ENCODE results near the gene TMEM125.

DNA sequence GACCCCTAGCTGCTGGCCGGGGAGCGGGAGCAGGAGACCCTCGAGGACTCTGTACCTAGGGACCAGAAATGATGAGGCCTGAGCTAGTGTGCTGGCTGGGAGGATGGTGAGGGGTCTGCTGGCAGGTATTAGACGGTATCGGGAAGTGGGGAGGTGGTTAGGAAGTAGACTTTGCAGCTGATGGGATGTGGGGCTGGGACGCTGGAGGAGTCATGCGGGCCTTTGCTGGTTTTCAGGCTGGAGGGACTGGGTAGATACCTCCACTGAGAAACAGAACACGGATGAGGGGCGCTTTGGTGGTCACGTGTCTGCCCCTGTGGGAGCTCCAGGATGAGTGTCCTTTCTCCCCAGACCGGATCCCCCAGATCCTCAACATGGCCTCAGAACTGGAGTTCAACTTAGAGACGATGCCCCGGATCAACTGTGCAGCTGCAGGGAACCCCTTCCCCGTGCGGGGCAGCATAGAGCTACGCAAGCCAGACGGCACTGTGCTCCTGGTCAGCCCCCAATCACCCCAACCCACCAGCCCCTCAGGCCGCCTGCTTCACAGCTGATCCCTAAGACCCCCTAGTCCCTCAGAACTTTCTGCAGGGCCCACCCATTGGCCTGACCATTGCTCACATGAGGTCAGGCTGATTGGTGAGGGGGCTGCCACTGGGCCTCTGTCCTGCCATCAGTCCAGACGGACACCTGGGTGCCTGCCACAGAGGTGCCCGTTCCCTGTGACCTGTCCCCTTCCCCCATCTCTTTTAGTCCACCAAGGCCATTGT lies 39.0 kb downstream of the TMEM125 start:
- no peak for TF ChIP-seq POLR2A (IDR thresholded peaks at IDR 0.05)
- TF ChIP-seq, protein P1, sequence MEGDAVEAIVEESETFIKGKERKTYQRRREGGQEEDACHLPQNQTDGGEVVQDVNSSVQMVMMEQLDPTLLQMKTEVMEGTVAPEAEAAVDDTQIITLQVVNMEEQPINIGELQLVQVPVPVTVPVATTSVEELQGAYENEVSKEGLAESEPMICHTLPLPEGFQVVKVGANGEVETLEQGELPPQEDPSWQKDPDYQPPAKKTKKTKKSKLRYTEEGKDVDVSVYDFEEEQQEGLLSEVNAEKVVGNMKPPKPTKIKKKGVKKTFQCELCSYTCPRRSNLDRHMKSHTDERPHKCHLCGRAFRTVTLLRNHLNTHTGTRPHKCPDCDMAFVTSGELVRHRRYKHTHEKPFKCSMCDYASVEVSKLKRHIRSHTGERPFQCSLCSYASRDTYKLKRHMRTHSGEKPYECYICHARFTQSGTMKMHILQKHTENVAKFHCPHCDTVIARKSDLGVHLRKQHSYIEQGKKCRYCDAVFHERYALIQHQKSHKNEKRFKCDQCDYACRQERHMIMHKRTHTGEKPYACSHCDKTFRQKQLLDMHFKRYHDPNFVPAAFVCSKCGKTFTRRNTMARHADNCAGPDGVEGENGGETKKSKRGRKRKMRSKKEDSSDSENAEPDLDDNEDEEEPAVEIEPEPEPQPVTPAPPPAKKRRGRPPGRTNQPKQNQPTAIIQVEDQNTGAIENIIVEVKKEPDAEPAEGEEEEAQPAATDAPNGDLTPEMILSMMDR (IDR thresholded peaks at IDR 0.05): no peak

Measured in breast epithelium (tissue), 3 donors.